Fibroblast of villous mesenchyme (primary cell): ENCODE data around the gene MGAT3. TPM values are rescaled to one million over a fixed set of nuclear protein-coding genes. Genes with fewer than 3 reads are reported as not detected.
A peak's percentile ranks its signal among the peaks of the same experiment; 100 is the strongest.

Source experiments
- DNase-seq: peaks from one replicate; pipeline ENCODE4 v3.0.0-alpha.2; 2010; ENCODE audit warnings: low read depth
- H3K4me3 ChIP-seq: 2 replicates; pipeline ENCODE4 v1.5.1; 2011; ENCODE audit warnings: low read depth, mild to moderate bottlenecking, low read length
- total RNA-seq: library from RNA; depleted of rRNA; stranded (reverse); fragments of >200 nt; gene quantifications from 2 replicates; pipeline ENCODE4 v1.2.3, GENCODE V29; 2012
- TF ChIP-seq, protein P1 (sequence below): IDR thresholded peaks from 2 replicates; pipeline ENCODE4 v1.5.1; 2012; ENCODE audit warnings: low read depth, mild to moderate bottlenecking, low read length; ENCODE audit not compliant: insufficient read depth

MGAT3 gene
- total RNA-seq, 1 donor, result 1.3 TPM

DNA sequence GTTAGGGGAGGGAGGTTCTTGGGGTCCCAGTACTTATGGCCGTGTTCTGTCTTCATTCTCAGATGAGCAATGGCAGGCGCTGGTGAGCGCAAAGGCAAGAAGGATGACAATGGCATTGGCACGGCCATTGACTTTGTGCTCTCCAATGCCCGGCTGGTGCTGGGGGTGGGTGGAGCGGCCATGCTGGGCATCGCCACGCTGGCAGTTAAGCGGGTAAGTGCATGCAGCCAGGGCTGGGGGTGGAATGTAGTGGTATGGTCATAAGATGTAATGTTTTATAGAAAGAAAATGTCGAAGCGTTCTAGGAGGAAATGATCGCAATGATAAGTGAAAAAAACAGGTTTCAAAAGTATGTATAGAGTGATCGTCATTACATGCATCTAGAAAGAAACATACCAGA, 54.4 kb downstream of the MGAT3 start:
- TF ChIP-seq, protein P1, sequence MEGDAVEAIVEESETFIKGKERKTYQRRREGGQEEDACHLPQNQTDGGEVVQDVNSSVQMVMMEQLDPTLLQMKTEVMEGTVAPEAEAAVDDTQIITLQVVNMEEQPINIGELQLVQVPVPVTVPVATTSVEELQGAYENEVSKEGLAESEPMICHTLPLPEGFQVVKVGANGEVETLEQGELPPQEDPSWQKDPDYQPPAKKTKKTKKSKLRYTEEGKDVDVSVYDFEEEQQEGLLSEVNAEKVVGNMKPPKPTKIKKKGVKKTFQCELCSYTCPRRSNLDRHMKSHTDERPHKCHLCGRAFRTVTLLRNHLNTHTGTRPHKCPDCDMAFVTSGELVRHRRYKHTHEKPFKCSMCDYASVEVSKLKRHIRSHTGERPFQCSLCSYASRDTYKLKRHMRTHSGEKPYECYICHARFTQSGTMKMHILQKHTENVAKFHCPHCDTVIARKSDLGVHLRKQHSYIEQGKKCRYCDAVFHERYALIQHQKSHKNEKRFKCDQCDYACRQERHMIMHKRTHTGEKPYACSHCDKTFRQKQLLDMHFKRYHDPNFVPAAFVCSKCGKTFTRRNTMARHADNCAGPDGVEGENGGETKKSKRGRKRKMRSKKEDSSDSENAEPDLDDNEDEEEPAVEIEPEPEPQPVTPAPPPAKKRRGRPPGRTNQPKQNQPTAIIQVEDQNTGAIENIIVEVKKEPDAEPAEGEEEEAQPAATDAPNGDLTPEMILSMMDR, result no peak
- no peak overlapping the region for H3K4me3 ChIP-seq
- no peak for DNase-seq

DNA sequence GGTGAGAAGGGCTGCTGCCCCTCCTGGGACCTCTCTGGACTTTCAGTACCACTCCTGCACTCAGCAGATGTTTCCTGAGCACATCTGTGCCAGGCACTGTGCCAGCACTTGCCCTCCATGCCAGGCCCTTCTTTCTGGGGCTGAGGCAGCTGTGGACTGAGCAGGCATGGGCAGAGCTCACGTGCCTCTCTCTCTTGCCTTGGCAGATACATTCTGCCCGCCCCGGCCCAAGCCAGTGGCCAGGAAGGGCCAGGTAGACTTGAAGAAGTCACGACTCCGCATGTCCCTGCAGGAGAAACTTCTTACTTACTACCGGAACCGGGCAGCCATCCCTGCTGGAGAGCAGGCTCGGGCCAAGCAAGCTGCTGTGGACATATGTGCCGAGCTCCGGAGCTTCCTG, 55.2 kb downstream of the MGAT3 start:
- TF ChIP-seq, protein P1, result no peak
- DNase-seq, result no peak

DNA sequence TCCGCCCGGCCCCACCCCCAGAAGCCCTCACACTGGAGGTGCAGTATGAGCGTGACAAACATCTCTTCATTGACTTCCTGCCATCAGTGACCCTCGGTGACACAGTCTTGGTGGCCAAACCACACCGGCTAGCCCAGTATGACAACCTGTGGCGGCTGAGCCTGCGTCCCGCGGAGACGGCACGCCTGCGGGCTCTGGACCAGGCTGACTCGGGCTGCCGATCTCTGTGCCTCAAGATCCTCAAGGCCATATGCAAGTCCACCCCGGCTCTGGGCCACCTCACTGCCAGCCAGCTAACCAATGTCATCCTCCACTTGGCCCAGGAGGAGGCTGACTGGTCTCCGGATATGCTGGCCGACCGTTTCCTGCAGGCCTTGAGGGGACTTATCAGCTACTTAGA, 57.0 kb downstream of the MGAT3 start:
- DNase-seq, result no peak
- TF ChIP-seq, protein P1, result no peak
- no peak overlapping the region for H3K4me3 ChIP-seq

More for the DNA sequence above, 55.2 kb downstream of the MGAT3 start:
- no peak overlapping the region for H3K4me3 ChIP-seq

DNA sequence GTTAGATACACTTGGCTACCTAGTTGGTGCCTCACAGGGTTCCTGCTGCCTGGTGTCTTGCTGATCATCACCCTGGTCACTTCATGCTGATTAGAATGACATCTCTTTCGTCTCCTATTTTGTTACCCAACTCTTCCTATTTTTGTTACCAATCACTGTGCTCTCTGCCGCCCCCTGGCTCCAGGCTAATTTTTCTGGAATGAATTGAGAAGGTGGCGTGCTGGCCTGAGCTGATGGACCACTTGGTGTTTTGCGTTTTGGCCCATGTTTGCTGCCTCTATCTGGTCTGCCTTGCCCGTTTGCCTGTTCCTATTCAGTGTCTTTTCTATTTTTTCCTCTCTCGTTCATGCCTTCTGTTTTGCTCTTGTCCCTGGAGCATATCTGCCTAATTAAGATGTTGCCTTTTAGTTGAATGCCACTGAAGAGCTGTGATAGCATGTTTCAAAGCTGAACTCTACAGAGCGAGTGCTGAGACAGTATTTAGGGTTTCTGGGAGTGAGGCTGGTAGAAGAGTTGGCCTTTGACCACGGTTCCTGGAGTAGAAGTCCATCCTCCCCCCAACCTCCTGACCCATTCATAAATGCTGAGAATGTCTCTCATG, 57.7 kb downstream of the MGAT3 start:
- H3K4me3 ChIP-seq, result no peak overlapping the region
- DNase-seq, result no peak
- TF ChIP-seq, protein P1, result peak; percentile 76

DNA sequence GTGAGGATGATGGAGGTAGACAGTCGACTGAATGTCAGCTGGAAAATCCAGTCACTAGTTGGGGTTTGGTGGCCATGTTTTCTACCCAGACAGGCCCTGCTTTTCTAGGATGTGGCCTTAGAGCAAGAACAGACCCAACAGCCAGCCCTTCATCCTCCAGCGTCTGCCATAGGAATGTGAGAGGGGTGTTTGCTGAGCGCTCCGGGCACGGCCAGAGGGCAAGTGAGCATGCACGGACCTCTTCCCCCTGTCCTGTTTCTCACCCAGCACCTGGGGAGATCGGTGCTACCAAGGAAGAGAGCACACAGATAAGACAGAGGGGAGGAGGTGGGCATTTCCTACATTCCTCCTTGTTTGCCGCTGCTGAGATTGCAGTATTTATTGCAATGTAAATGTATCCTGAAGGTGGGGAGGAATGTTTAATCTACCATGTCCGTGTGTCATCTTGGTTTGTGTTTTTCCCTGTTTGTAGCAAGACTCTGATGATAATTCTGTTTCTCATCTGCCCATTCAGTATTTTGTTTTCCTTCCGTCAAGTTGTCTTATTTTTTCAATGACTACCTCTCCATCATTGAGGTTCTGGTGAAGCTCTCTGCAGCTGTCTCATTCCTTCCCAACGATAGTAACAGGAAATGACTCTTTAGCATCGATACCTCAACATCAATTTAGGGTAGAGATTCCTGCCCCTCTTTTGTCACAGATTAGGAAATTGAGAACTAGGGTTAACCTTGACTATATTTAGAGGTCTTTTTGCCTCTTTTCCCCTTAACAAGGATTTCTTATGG, 58.6 kb downstream of the MGAT3 start:
- no peak for DNase-seq
- TF ChIP-seq, protein P1, result peak; percentile 0
- H3K4me3 ChIP-seq, result no peak overlapping the region

DNA sequence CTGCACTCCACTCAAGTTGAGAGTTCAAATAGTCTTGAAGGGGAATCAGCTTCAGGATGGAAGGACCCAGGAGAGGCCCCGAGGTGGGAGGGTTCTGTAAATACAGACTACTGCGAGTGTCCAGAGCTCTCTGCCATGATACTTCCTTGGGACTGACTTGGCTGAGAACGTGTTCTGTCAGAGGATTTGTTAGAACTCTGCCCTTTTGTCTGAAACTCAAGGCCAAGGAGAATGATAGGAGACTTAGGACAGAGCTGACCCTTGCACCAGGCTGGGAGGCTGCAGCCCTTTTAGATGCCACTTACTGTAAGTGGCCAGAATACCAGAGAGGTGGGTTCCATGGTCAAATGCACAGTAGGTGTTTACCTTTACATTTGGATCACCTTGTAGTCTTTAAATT, 60.7 kb downstream of the MGAT3 start:
- H3K4me3 ChIP-seq, result no peak overlapping the region
- no peak for DNase-seq
- TF ChIP-seq, protein P1, result no peak
